H1 (cell line): ENCODE measurements around the gene ELFN2. TPM values are rescaled to one million over a fixed set of nuclear protein-coding genes. Genes with fewer than 3 reads are reported as not detected.

Experiments used
- BACH1 ChIP-seq: IDR thresholded peaks from 2 replicates; pipeline ENCODE4 v1.6.1; 2012; ENCODE audit warnings: low read length, improper control_type of control experiment
- CHD1 ChIP-seq: IDR thresholded peaks from 2 replicates; pipeline ENCODE4 v1.6.1; 2012; ENCODE audit warnings: low read depth, low read length, improper control_type of control experiment
- CHD7 ChIP-seq: fragments of 300-600 bp; sonication (generic); IDR thresholded peaks from 2 replicates; pipeline ENCODE4 v1.7.1; 2012; ENCODE audit warnings: low read length, moderate library complexity, mild to moderate bottlenecking, inconsistent platforms; ENCODE audit not compliant: insufficient replicate concordance
- EP300 ChIP-seq, 2 experiments: IDR thresholded peaks; 1 replicate in 1 of 2; 2 replicates in 1 of 2; pipeline ENCODE4 v1.6.1; 2011 to 2012; ENCODE audit warnings: low read depth in 2 of 2, low read length in 2 of 2, mild to moderate bottlenecking in 2 of 2, borderline replicate concordance in 1 of 2, inconsistent platforms in 1 of 2, moderate library complexity in 1 of 2
- HDAC2 ChIP-seq, 2 experiments: fragments of 300-600 bp in 1 of 2; sonication (generic) in 1 of 2; IDR thresholded peaks; 2 replicates each; pipeline ENCODE4 v1.6.1; 2011 to 2012; ENCODE audit warnings: low read depth in 2 of 2, low read length in 2 of 2, mild to moderate bottlenecking in 2 of 2, moderate library complexity in 2 of 2, borderline replicate concordance in 1 of 2, inconsistent platforms in 1 of 2
- JUN ChIP-seq: IDR thresholded peaks from 2 replicates; pipeline ENCODE4 v1.6.1; 2011; ENCODE audit warnings: low read depth, mild to moderate bottlenecking, improper control_type of control experiment, low read length
- RBBP5 ChIP-seq: IDR thresholded peaks from 2 replicates; pipeline ENCODE4 v1.7.1; 2012; ENCODE audit warnings: low read depth, mild to moderate bottlenecking, inconsistent platforms, low read length, moderate library complexity, borderline replicate concordance
- SIN3A ChIP-seq, 2 experiments: IDR thresholded peaks in 1 of 2; conservative IDR thresholded peaks in 1 of 2; 2 replicates each; pipeline ENCODE4 v1.6.1; 2011 to 2012; ENCODE audit warnings: low read length in 2 of 2, improper control_type of control experiment in 1 of 2, low read depth in 1 of 2, mild to moderate bottlenecking in 1 of 2
- SIRT6 ChIP-seq: IDR thresholded peaks from one replicate; pipeline ENCODE4 v1.7.1; 2012; ENCODE audit warnings: low read length, inconsistent platforms
- TBP ChIP-seq: IDR thresholded peaks from 2 replicates; pipeline ENCODE4 v1.6.1; 2011; ENCODE audit warnings: low read depth, low read length, improper control_type of control experiment
- polyA plus RNA-seq, 7 experiments: library from polyadenylated mRNA; depleted of rRNA in 3 of 7; stranded (reverse) in 5 of 7; unstranded in 2 of 7; fragments of >200 nt in 5 of 7; fragments of 200-250 nt in 2 of 7; gene quantifications; 1 replicate in 5 of 7; 2 replicates in 1 of 7; 4 replicates in 1 of 7; pipeline versions ENCODE4 v1.2.1 to v1.2.3, GENCODE V29; 2011 to 2013; ENCODE audit warnings: missing spikeins in 2 of 7, mixed read lengths in 2 of 7
- total RNA-seq: library from RNA; stranded (reverse); fragmentation: NEBNext Ultra II Directional; extraction: Animal tissue kit (Norgen Biotek cat#: 25700); gene quantifications from 2 replicates; pipeline ENCODE4 v1.2.1, GENCODE V29; 2021

ELFN2 gene
- total and polyA plus RNA-seq, 2 of the 8 experiments (the other 6 are each of a cell fraction or from before 2014, with no cell fraction given), result 0.63 to 0.88 TPM

DNA sequence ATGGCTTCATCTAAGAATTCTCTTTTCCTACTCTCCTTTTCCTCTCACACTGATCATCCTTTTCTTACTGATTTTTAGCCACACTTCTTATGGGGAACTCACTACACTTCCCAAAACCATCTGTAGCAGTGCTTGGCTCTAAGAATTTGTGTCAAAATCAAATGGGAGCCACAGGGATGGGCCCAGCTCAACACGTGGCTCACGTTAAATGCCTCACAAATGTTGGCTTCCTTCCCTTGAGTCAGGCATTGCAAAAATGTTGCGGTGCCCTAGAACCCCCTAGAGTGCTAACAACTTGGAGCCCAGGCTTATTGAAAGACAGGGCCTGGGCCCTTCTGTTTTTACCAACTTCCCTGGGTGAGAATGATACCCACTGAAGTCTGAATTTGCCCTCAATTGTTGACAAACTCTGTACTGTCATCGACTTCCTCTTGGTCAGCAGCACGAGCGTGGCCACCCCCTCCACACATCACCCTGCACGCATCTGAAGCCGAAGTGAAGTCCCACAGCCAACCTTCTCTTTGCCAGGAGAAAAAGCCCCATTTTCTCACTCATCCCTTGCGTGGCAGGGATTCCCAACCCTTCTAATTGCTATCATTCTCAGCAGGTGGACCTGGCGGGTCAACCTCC is 69.7 kb downstream of the ELFN2 start (continued):
- TF ChIP-seq CHD7 (no peak), BACH1 (no peak), SIRT6 (no peak), RBBP5 (no peak), CHD1 (no peak), TBP (no peak), SIN3A (conservative IDR thresholded peaks at IDR 0.05 in 1 of 2, IDR thresholded peaks at IDR 0.05 in 1 of 2; ENCODE audit: low read depth in 1 of 2, low read length in 2 of 2) (no peak), JUN (no peak), HDAC2 (IDR thresholded peaks at IDR 0.05; ENCODE audit: borderline replicate concordance in 1 of 2, low read depth in 2 of 2, low read length in 2 of 2) (no peak), EP300 (IDR thresholded peaks at IDR 0.05; ENCODE audit: borderline replicate concordance in 1 of 2, low read depth in 2 of 2, low read length in 2 of 2) (no peak)
